Endodermal cell (in vitro differentiated cells): ENCODE measurements around the gene ZDHHC17. TPM values are rescaled to one million over a fixed set of nuclear protein-coding genes. Genes with fewer than 3 reads are reported as not detected.

Experiments used
- DNase-seq: peaks from one replicate; pipeline ENCODE4 v3.0.0-alpha.2; 2017
- H3K27ac ChIP-seq: 2 replicates; pipeline ENCODE4 v1.5.1; 2013; ENCODE audit warnings: mild to moderate bottlenecking, low read depth, low read length, moderate library complexity
- H3K27me3 ChIP-seq: 2 replicates; pipeline ENCODE4 v1.6.1; 2013; ENCODE audit warnings: mild to moderate bottlenecking, low read length, moderate library complexity; ENCODE audit not compliant: insufficient read depth, control insufficient read depth, poor library complexity, severe bottlenecking
- H3K36me3 ChIP-seq: 2 replicates; pipeline ENCODE4 v1.7.0; 2013; ENCODE audit warnings: mild to moderate bottlenecking, low read length, moderate library complexity; ENCODE audit not compliant: control insufficient read depth, insufficient read depth
- H3K4me1 ChIP-seq: one replicate; pipeline ENCODE4 v1.7.0; 2013; ENCODE audit warnings: low read length; ENCODE audit not compliant: control insufficient read depth, insufficient read depth
- H3K4me3 ChIP-seq: 2 replicates; pipeline ENCODE4 v1.5.1; 2013; ENCODE audit warnings: mild to moderate bottlenecking, low read length, moderate library complexity
- H3K9ac ChIP-seq: 2 replicates; pipeline ENCODE4 v1.6.1; 2013; ENCODE audit warnings: mild to moderate bottlenecking, low read length, moderate library complexity; ENCODE audit not compliant: poor library complexity, severe bottlenecking; ENCODE audit errors: extremely low read depth
- H3K9me3 ChIP-seq: 2 replicates; pipeline ENCODE4 v1.6.1; 2013; ENCODE audit warnings: mild to moderate bottlenecking, low read length, moderate library complexity; ENCODE audit not compliant: control insufficient read depth
- H3K27ac Mint-ChIP-seq: 2 replicates; pipeline ENCODE4 v1.8.0; 2020; ENCODE audit warnings: mixed read lengths
- H3K27me3 Mint-ChIP-seq: 2 replicates; pipeline ENCODE4 v1.8.0; 2021; ENCODE audit warnings: mild to moderate bottlenecking, mixed read lengths; ENCODE audit not compliant: insufficient read depth
- H3K36me3 Mint-ChIP-seq: 2 replicates; pipeline ENCODE4 v1.8.0; 2020; ENCODE audit warnings: low read depth, mixed read lengths
- H3K4me1 Mint-ChIP-seq: 2 replicates; pipeline ENCODE4 v1.8.0; 2020; ENCODE audit warnings: mixed read lengths
- H3K4me3 Mint-ChIP-seq: 2 replicates; pipeline ENCODE4 v1.8.0; 2020; ENCODE audit warnings: mild to moderate bottlenecking, moderate library complexity, mixed read lengths
- H3K9me3 Mint-ChIP-seq: 2 replicates; pipeline ENCODE4 v1.8.0; 2020; ENCODE audit warnings: mild to moderate bottlenecking, mixed read lengths
- WGBS, 2 experiments: methylation state at CpG; one replicate each; pipeline versions ENCODE4 v1.1.5 to v1.1.7; 2013; ENCODE audit warnings: missing lambda C conversion rate in 2 of 2, mixed read lengths in 1 of 2; ENCODE audit not compliant: insufficient coverage in 1 of 2, insufficient read length in 1 of 2; 5-methylcytosine and 5-hydroxymethylcytosine counted together
- total RNA-seq, 2 donors: library from RNA; stranded (reverse); fragmentation: NEBNext Ultra II Directional in 1 of 2; extraction: Animal tissue kit (Norgen Biotek cat#: 25700) in 1 of 2; gene quantifications; 2 replicates in 1 of 2; 3 replicates in 1 of 2; pipeline ENCODE4 v1.2.1, GENCODE V29; 2021
- TF ChIP-seq, protein P1 (sequence below): fragments of 200-600 bp; sonication (generic); conservative IDR thresholded peaks from 2 replicates; pipeline ENCODE4 v1.5.0; 2021; ENCODE audit warnings: antibody characterized with exemption, mild to moderate bottlenecking

ZDHHC17 gene
- total RNA-seq, 2 donors from 2014 or later, result 37.9 to 40.0 TPM

DNA sequence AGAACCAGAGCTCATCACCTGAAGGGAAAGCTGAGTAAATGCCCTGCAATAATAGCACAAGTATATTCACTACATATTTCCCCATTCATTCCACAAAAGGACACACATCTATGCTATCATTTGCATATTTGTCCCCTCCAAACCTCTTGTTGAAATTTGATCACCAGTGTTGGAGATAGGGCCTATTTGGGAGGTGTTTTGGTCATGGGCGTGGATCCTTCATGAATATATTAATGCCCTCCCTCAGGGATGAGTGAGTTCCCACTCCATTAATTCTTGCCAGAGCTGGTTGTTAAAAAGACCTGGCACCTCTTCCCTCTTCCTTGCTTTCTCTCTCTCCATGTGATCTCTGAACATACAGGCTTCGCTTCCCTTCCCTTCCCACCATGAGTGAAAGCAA is 18.6 kb upstream of the ZDHHC17 start:
- peaks cover 9% of the 10 kb centered on the region for H3K4me1 Mint-ChIP-seq
- peaks cover 7% of the 10 kb centered on the region for H3K27me3 ChIP-seq
- H3K9me3 ChIP-seq, result no peaks in the 10 kb centered on the region
- no peak overlapping the region for H3K9ac ChIP-seq
- no peaks in the 10 kb centered on the region for H3K36me3 ChIP-seq
- H3K27me3 Mint-ChIP-seq, result peaks cover 15% of the 10 kb centered on the region
- H3K27ac ChIP-seq, result no peak overlapping the region
- H3K4me3 ChIP-seq, result no peak overlapping the region
- H3K4me1 ChIP-seq, result no peaks in the 10 kb centered on the region
- peaks cover 6% of the 10 kb centered on the region for H3K9me3 Mint-ChIP-seq
- no peak overlapping the region for H3K27ac Mint-ChIP-seq
- WGBS, 2 experiments, result 95 to 100% methylated on average over 1 to 2 of the region's 2 CpGs
- DNase-seq, result no peak
- peaks cover 2% of the 10 kb centered on the region for H3K36me3 Mint-ChIP-seq
- TF ChIP-seq, protein P1, sequence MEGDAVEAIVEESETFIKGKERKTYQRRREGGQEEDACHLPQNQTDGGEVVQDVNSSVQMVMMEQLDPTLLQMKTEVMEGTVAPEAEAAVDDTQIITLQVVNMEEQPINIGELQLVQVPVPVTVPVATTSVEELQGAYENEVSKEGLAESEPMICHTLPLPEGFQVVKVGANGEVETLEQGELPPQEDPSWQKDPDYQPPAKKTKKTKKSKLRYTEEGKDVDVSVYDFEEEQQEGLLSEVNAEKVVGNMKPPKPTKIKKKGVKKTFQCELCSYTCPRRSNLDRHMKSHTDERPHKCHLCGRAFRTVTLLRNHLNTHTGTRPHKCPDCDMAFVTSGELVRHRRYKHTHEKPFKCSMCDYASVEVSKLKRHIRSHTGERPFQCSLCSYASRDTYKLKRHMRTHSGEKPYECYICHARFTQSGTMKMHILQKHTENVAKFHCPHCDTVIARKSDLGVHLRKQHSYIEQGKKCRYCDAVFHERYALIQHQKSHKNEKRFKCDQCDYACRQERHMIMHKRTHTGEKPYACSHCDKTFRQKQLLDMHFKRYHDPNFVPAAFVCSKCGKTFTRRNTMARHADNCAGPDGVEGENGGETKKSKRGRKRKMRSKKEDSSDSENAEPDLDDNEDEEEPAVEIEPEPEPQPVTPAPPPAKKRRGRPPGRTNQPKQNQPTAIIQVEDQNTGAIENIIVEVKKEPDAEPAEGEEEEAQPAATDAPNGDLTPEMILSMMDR, result no peak
- no peak overlapping the region for H3K4me3 Mint-ChIP-seq

DNA sequence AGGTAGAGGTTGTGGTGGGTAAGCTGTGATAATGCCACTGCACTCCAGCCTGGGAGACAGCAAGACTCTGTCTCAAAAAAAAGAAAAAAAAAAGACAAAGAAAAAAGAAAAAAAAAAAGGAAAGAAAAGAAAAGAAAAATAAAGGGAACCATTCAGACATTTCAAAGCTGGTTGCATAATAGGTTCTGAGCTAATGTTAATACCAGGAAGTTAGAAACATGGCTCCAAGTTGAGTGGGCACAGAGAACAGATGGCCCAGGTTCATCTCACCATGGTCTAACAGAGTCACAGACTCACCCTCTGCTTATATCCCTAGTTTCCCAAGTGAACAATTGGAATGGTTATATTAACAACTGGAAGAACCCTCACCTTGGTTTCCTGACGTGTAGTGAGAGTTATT is 17.4 kb upstream of the ZDHHC17 start:
- peaks cover 6% of the 10 kb centered on the region for H3K9me3 Mint-ChIP-seq
- H3K27me3 Mint-ChIP-seq, result peaks cover 15% of the 10 kb centered on the region
- H3K4me3 Mint-ChIP-seq, result no peak overlapping the region
- H3K27ac ChIP-seq, result no peak overlapping the region
- TF ChIP-seq, protein P1, result no peak
- peaks cover 9% of the 10 kb centered on the region for H3K4me1 Mint-ChIP-seq
- H3K36me3 ChIP-seq, result no peaks in the 10 kb centered on the region
- no peaks in the 10 kb centered on the region for H3K4me1 ChIP-seq
- no peak overlapping the region for H3K9ac ChIP-seq
- peaks cover 7% of the 10 kb centered on the region for H3K27me3 ChIP-seq
- H3K36me3 Mint-ChIP-seq, result peaks cover 2% of the 10 kb centered on the region
- WGBS, 2 experiments, result 85% methylated on average over 1 of the region's 1 CpG; no CpG with 5 or more reads in 1 of the 2 experiments
- no peak overlapping the region for H3K27ac Mint-ChIP-seq
- no peaks in the 10 kb centered on the region for H3K9me3 ChIP-seq
- H3K4me3 ChIP-seq, result no peak overlapping the region
- no peak for DNase-seq

DNA sequence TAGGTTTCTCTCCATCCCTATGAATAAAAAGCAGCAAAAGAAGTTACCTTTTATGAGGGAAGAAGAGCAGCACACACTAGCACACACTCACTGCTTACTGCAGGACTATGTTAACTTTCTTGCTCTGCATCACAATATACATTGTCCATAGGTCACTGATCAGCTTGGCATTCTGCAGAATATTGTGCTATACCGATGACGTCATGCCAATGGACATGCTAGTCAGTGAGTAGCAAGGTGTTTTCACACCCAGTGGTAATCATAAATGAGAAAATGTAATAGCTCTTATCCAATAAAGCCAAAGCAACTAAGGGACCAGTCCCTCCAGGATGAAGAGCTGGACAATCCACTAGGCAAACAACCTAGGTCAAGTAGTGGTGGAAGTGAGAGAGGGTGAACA is 16.7 kb upstream of the ZDHHC17 start:
- H3K27me3 Mint-ChIP-seq, result peaks cover 15% of the 10 kb centered on the region

More for the DNA sequence above, 16.7 kb upstream of the ZDHHC17 start:
- TF ChIP-seq, protein P1, result no peak
- no peaks in the 10 kb centered on the region for H3K36me3 ChIP-seq
- no peaks in the 10 kb centered on the region for H3K4me1 ChIP-seq
- Mint-ChIP-seq H3K9me3 (peaks cover 6% of the 10 kb centered on the region), H3K27ac (no peak overlapping the region), H3K4me1 (peaks cover 9% of the 10 kb centered on the region), H3K4me3 (no peak overlapping the region), H3K36me3 (peaks cover 2% of the 10 kb centered on the region)
- H3K4me3 ChIP-seq, result no peak overlapping the region
- WGBS, 2 experiments, result 92 to 94% methylated on average over 2 of the region's 2 CpGs
- no peak overlapping the region for H3K27ac ChIP-seq
- no peak overlapping the region for H3K9ac ChIP-seq
- H3K27me3 ChIP-seq, result peaks cover 7% of the 10 kb centered on the region
- no peak for DNase-seq
- no peaks in the 10 kb centered on the region for H3K9me3 ChIP-seq
